K562 (cell line): ENCODE measurements around the gene NLRP4. TPM values are rescaled to one million over a fixed set of nuclear protein-coding genes. Genes with fewer than 3 reads are reported as not detected.

Source experiments
- ATAC-seq: fragments of 200-7000 bp; cut with Tn5 transposase; 3 replicates; pipeline ENCODE4 v1.9.1; 2020; ENCODE audit warnings: moderate library complexity
- BruUV-seq: library from RNA; stranded (reverse); fragments of 400-500 nt; replicated peaks from 2 replicates; lab custom pipeline; 2021; lab: Mats Ljungman, UMichigan
- CTCF ChIA-PET: fragments of 300-600 bp; formaldehyde crosslinking; extraction: SDS; loops from one replicate; lab custom pipeline; 2021; ENCODE audit warnings: low intra/inter-chr PET ratio; lab: Yijun Ruan, JAX
- POLR2A ChIA-PET: fragments of 300-600, 350-650 bp; sonication (Branson Sonifier 250); formaldehyde crosslinking; extraction: SDS; loops from one replicate; lab custom pipeline; 2021; ENCODE audit warnings: antibody characterized with exemption, inconsistent platforms; lab: Yijun Ruan, JAX
- DNase-seq, 4 experiments: peaks; one replicate each; pipeline versions ENCODE4 v3.0.0 to v3.0.0-alpha.2; 2011 to 2018; ENCODE audit warnings: low spot score in 3 of 4, mixed read lengths in 3 of 4; ENCODE audit errors: extremely low read depth in 1 of 4
- FAIRE-seq: peaks from 2 replicates; lab custom pipeline; 2011; peaks lifted over from hg19 to GRCh38; lab: Jason Lieb, UNC
- H2AFZ ChIP-seq: 2 replicates; pipeline ENCODE4 v1.6.0; 2011; ENCODE audit warnings: low read depth, low read length, control low read depth, inconsistent platforms
- H3K27ac ChIP-seq: fragments of 200-600 bp; 3 replicates; pipeline ENCODE4 v1.8.0; 2011; ENCODE audit warnings: low read depth, mild to moderate bottlenecking, control low read depth, inconsistent platforms, low read length, moderate library complexity, mixed read lengths; ENCODE audit errors: extremely low read depth
- H3K27me3 ChIP-seq, 2 experiments: fragments of 300-600 bp in 1 of 2; 2 replicates in 1 of 2; 3 replicates in 1 of 2; pipeline versions ENCODE4 v1.6.0 to v1.8.0; 2011; ENCODE audit warnings: inconsistent platforms in 2 of 2, low read length in 2 of 2, mild to moderate bottlenecking in 1 of 2, mixed read lengths in 1 of 2, moderate library complexity in 1 of 2; ENCODE audit not compliant: control insufficient read depth in 2 of 2, insufficient read depth in 2 of 2
- H3K36me3 ChIP-seq: fragments of 300-600 bp; 3 replicates; pipeline ENCODE4 v1.8.0; 2011; ENCODE audit warnings: mild to moderate bottlenecking, low read length, inconsistent platforms; ENCODE audit not compliant: control insufficient read depth, insufficient read depth
- H3K4me1 ChIP-seq, 2 experiments: fragments of 200-600 bp in 1 of 2; replicated peaks in 1 of 2; 2 replicates in 1 of 2; 3 replicates in 1 of 2; pipeline versions ENCODE4 v1.5.1 to v1.8.0; 2011; ENCODE audit warnings: inconsistent platforms in 2 of 2, low read length in 2 of 2, mild to moderate bottlenecking in 1 of 2, mixed read lengths in 1 of 2, moderate library complexity in 1 of 2; ENCODE audit not compliant: control insufficient read depth in 2 of 2, insufficient read depth in 2 of 2
- H3K4me2 ChIP-seq: 2 replicates; pipeline ENCODE4 v1.6.1; 2011; ENCODE audit warnings: low read length, control low read depth, inconsistent platforms, mixed read lengths; ENCODE audit not compliant: insufficient read depth
- H3K4me3 ChIP-seq: fragments of 200-600 bp; sonication (generic), shearing (Covaris generic); 2 replicates; pipeline ENCODE4 v1.5.1; 2016; ENCODE audit warnings: control low read depth, inconsistent platforms
- H3K79me2 ChIP-seq: fragments of 200-600 bp; 3 replicates; pipeline ENCODE4 v1.8.0; 2011; ENCODE audit warnings: low read length, inconsistent platforms; ENCODE audit not compliant: control insufficient read depth, insufficient read depth
- H3K9ac ChIP-seq, 2 experiments: 2 replicates each; pipeline versions ENCODE4 v1.6.0 to v1.6.1; 2011; ENCODE audit warnings: low read depth in 2 of 2, low read length in 2 of 2, control low read depth in 1 of 2, inconsistent platforms in 1 of 2, mild to moderate bottlenecking in 1 of 2, mixed read lengths in 1 of 2; ENCODE audit not compliant: insufficient read depth in 1 of 2
- H3K9me1 ChIP-seq: one replicate; pipeline ENCODE4 v1.6.0; 2011; ENCODE audit warnings: inconsistent platforms, mild to moderate bottlenecking, low read length, moderate library complexity; ENCODE audit not compliant: control insufficient read depth, insufficient read depth
- H3K9me3 ChIP-seq: replicated peaks from 2 replicates; pipeline ENCODE4 v1.5.1; 2011; ENCODE audit warnings: low read depth, low read length, inconsistent platforms; ENCODE audit not compliant: control insufficient read depth, insufficient read depth
- H4K20me1 ChIP-seq: replicated peaks from 2 replicates; pipeline ENCODE4 v1.6.1; 2011; ENCODE audit warnings: low read length, inconsistent platforms, mixed read lengths; ENCODE audit not compliant: control insufficient read depth, insufficient read depth
- BCL6 ChIP-seq: fragments of 250-450 bp; sonication (Bioruptor Pico); IDR thresholded peaks from 2 replicates; pipeline ENCODE4 v1.4.0; 2020
- CAMTA2 ChIP-seq: fragments of 250-450 bp; sonication (Bioruptor Pico); conservative IDR thresholded peaks from 2 replicates; pipeline ENCODE4 v1.5.1; 2022
- CC2D1A ChIP-seq: fragments of 450-650 bp; IDR thresholded peaks from 2 replicates; pipeline ENCODE4 v1.6.1; 2017; ENCODE audit warnings: mild to moderate bottlenecking
- HINFP ChIP-seq: fragments of 450-650 bp; conservative IDR thresholded peaks from 2 replicates; pipeline ENCODE4 v1.6.1; 2016; ENCODE audit warnings: missing genetic modification characterization, low read depth, mild to moderate bottlenecking, control low read depth, missing compliant biosample characterization
- LEF1 ChIP-seq: fragments of 450-650 bp; IDR thresholded peaks from 2 replicates; pipeline ENCODE4 v1.6.1; 2016; ENCODE audit warnings: mild to moderate bottlenecking
- MBD1 ChIP-seq: fragments of 250-450 bp; sonication (Bioruptor Pico); IDR thresholded peaks from 2 replicates; pipeline ENCODE4 v1.8.0; 2022; ENCODE audit warnings: inconsistent platforms
- MXD1 ChIP-seq: fragments of 250-450 bp; sonication (Bioruptor Pico); IDR thresholded peaks from 2 replicates; pipeline ENCODE4 v1.8.0; 2021; ENCODE audit warnings: borderline replicate concordance, mild to moderate bottlenecking, moderate library complexity; ENCODE audit not compliant: poor library complexity, severe bottlenecking
- PURB ChIP-seq: sonication (generic); formaldehyde crosslinking; IDR thresholded peaks from 2 replicates; pipeline ENCODE4 v1.9.0; 2021; ENCODE audit warnings: low read depth, mild to moderate bottlenecking, missing genetic modification reagents
- SPI1 ChIP-seq: IDR thresholded peaks from 2 replicates; pipeline ENCODE4 v1.6.1; 2011; ENCODE audit warnings: low read depth, low read length, control low read depth, borderline replicate concordance
- TAF9B ChIP-seq: fragments of 450-650 bp; IDR thresholded peaks from 2 replicates; pipeline ENCODE4 v1.6.1; 2018; ENCODE audit warnings: mild to moderate bottlenecking; ENCODE audit not compliant: partially characterized antibody
- VEZF1 ChIP-seq: fragments of 200-800 bp; sonication (Bioruptor generic); IDR thresholded peaks from 2 replicates; pipeline ENCODE4 v1.6.1; 2017; ENCODE audit warnings: missing genetic modification characterization, missing compliant biosample characterization
- ZNF24 ChIP-seq: fragments of 450-650 bp; IDR thresholded peaks from 2 replicates; pipeline ENCODE4 v1.6.1; 2016
- ZNF592 ChIP-seq: fragments of 450-650 bp; IDR thresholded peaks from 2 replicates; pipeline ENCODE4 v1.6.1; 2017; ENCODE audit warnings: antibody characterized with exemption, mild to moderate bottlenecking
- WGBS: fragments of 100-300 bp; shearing (Covaris generic); methylation state at CpG from one replicate; pipeline ENCODE4 v1.1.6; 2016; ENCODE audit warnings: low coverage, mixed read lengths; ENCODE audit not compliant: insufficient coverage; ENCODE audit errors: missing lambda C conversion rate; 5-methylcytosine and 5-hydroxymethylcytosine counted together
- in situ Hi-C: fragments of 300-500 bp; cut with MboI; formaldehyde crosslinking; loops from 4 replicates; pipeline ENCODE4 v1.15.0; 2018; ENCODE audit warnings: inconsistent platforms, mixed read lengths
- intact Hi-C: fragments of 100-400 bp; cut with micrococcal nuclease; formaldehyde crosslinking; loops from 2 replicates; pipeline ENCODE4 v1.14.2; 2022
- polyA plus RNA-seq, 8 experiments: library from polyadenylated mRNA; depleted of rRNA in 4 of 8; stranded (reverse) in 5 of 8; unstranded in 3 of 8; fragments of >200 nt; fragmentation: Nextera tagmentation in 2 of 8; fragmentation: Illumina TruSeq in 1 of 8; extraction: Ambion mirVana in 2 of 8; extraction: Trizol in 1 of 8; gene quantifications; 2 replicates each; pipeline versions ENCODE4 v1.2.1 to v1.2.3, GENCODE V29; 2011 to 2014; ENCODE audit warnings: inconsistent platforms in 1 of 8, missing spikeins in 1 of 8
- total RNA-seq, 7 experiments: library from RNA; depleted of rRNA in 6 of 7; stranded (reverse); fragments of >200 nt in 6 of 7; fragmentation: Illumina TruSeq in 2 of 7; extraction: Trizol in 2 of 7; gene quantifications; 2 replicates each; pipeline versions ENCODE4 v1.2.1 to v1.2.3, GENCODE V29; 2011 to 2021; ENCODE audit warnings: low replicate concordance in 1 of 7
- TF ChIP-seq, protein P1 (sequence below): fragments of 250-450 bp; sonication (Bioruptor Pico); IDR thresholded peaks from 2 replicates; pipeline ENCODE4 v1.9.0; 2021; ENCODE audit warnings: mild to moderate bottlenecking

The NLRP4 gene
- total and polyA plus RNA-seq, 9 of the 15 experiments (the other 6 are each of a cell fraction or from before 2014, with no cell fraction given), result 0.03 to 0.14 (median 0.05) TPM; not detected in 3

DNA sequence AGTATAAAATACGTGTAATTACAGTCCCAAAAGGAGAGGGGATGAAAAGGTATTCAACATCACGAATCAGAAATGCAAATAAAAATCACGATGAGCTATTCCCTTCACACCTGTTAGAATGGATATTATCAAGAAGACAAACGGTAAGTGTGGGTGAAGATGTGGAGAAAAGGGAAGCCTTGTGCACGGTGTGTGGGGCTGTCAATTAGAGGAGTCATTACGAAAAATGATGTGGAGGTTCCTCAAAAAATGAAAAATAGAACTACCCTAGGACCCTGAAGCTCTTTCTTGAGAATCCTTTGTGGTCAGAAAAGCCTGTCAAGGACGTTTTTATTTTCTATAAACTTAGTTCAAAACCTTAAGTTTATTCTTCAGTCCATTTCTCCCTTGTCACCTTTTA lies 23.9 kb upstream of the NLRP4 start:
- Histone ChIP-seq H3K4me1 (peaks cover 0 to 2% of the 10 kb centered on the region in 2 experiments; a peak in 1 of 5 replicates), H3K27me3 (no peaks in the 10 kb centered on the region; a peak in 1 of 5 replicates), H3K79me2 (no peaks in the 10 kb centered on the region), H3K9ac (no peak overlapping the region), H3K9me1 (no peaks in the 10 kb centered on the region), H3K9me3 (peaks cover 7% of the 10 kb centered on the region), H3K36me3 (no peaks in the 10 kb centered on the region), H3K4me2 (no peak overlapping the region), H4K20me1 (no peaks in the 10 kb centered on the region), H3K4me3 (no peak overlapping the region), H2AFZ (no peak overlapping the region), H3K27ac (no peak overlapping the region)
- BruUV-seq, result no TSS peak
- intact Hi-C loops (no loop called here), in situ Hi-C loops (loop anchor here (5.0 to 10.0 kb wide), 2 partner anchors 175 to 298 kb away; no protein-coding TSS in a partner anchor)
- ChIA-PET CTCF (no interaction called here), POLR2A (no interaction called here)
- 1% methylated on average over 6 of the region's 7 CpGs for WGBS
- ATAC-seq, result no peak
- no peak for FAIRE-seq
- DNase-seq, result no peak
- TF ChIP-seq HINFP (no peak), ZNF592 (no peak), CC2D1A (no peak), CAMTA2 (CRISPR knock-in tag) (no peak), SPI1 (no peak), LEF1 (no peak), MBD1 (CRISPR knock-in tag) (no peak), VEZF1 (CRISPR knock-in tag) (no peak), MXD1 (CRISPR knock-in tag) (no peak), PURB (no peak), BCL6 (no peak), TAF9B (no peak), ZNF24 (no peak)
- TF ChIP-seq, protein P1, sequence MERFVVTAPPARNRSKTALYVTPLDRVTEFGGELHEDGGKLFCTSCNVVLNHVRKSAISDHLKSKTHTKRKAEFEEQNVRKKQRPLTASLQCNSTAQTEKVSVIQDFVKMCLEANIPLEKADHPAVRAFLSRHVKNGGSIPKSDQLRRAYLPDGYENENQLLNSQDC (CRISPR knock-in tag), result no peak
